ENCODE measurements around the gene IREB2. TPM values are rescaled to one million over a fixed set of nuclear protein-coding genes. Genes with fewer than 3 reads are reported as not detected.

IREB2 gene
- total and polyA plus RNA-seq, 3 experiments from 2014 or later = 18.5 to 69.3 (median 62.2) TPM

DNA sequence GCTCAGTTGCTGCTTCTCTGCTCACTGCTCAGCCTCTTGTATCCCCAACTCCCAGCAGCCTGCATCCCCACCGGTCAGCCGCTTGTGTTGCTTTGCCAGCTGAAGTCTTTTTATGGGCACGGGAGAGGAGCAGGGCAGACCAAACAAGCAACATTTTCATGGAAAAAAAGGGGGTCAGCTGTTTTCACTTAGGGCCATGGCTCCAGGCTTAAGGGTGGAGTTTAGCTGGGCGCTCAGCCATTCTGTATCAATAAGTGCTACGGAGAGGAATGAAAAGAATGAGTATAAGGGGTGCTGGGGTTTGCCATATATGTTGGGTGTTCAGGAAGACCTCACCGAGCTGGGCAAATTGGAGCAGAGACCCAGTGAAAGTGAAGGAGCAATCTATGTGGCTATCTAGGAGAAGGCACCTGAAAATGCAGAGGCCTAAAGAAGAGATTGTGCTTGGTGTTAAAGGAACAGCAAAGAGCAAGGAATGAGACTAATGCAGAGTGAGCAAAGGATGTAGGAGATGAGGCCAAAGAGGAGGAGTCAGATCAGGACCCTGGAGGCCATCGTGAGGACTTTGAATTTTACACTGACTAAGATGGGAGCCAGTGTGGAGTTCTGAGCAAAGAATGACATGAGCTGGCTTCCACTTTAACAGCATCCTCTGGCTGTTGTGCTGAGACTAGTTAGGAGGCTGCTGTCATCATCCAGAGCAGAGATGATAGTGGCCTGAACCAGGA lies 16.6 kb upstream of the IREB2 start:
- POLR2A ChIA-PET = no interaction called here
- no peak overlapping the region for H3K27ac ChIP-seq (ENCODE audit: low read depth, low read length)
- CTCF ChIA-PET = interaction anchor here (0.6 to 3.7 kb wide), 3 partner anchors 10 to 511 kb away, joined by 3 to 37 read pairs (median 11); partner anchors contain the start of gene IREB2
- Mint-ChIP-seq H3K27ac (peak overlapping the region in 2 of 8 donors; percentile 54 to 77), H3K4me1 (peaks cover 5 to 18% (median 17%) of the 10 kb centered on the region in 3 donors), H3K27me3 (peaks cover 8 to 12% of the 10 kb centered on the region in 2 donors), H3K9me3 (no peaks in the 10 kb centered on the region), H3K36me3 (no peaks in the 10 kb centered on the region), H3K4me3 (no peak overlapping the region)
- no peaks in the 10 kb centered on the region for H3K9me3 ChIP-seq (ENCODE audit: low read length)
- H3K4me1 ChIP-seq (ENCODE audit: insufficient read depth, low read length) = no peaks in the 10 kb centered on the region
- no peak overlapping the region for H3K4me3 ChIP-seq (ENCODE audit: low read length)
- no peak for DNase-seq
- H3K27me3 ChIP-seq (ENCODE audit: insufficient read depth, low read length, poor library complexity, severe bottlenecking) = no peaks in the 10 kb centered on the region
- no peaks in the 10 kb centered on the region for H3K36me3 ChIP-seq (ENCODE audit: insufficient read depth, low read length)

DNA sequence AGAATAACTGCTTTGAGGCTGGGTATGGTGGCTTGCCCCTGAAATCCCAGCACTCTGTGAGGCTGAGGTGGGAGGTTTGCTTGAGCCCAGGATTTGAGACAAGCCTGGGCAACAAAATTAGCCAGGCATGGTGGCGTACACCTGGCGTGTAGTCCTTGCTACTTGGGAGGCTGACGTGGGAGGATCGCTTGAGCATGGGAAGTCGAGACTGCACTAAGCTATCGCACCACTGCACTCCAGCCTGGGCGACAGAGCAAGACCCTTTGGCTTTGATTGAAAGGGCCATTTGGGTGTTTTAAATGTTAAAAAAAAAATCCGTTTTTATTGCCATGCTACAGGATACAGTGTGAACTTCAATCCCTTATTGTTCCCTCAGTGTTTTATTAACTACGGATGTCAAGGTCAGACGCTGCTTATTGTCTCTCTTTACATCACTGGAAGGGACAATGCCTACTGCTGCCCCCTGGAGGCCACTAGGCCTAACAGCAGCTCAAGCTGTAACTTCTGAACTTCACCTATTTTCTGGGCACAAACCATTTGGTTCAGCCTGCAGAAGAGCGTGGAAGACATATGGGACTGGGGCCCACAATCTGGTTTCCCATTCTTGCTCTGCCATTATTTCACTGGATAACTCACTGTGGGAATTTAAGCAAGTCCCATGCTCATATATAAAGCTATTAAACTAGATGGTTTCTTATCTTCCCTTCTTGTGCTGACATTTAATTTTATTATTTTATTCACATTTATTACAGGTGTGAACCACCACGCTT lies 15.3 kb upstream of the IREB2 start:
- POLR2A ChIA-PET = interaction anchor here (0.9 kb wide), 1 partner anchor 15 kb away, joined by 4 read pairs; the partner anchor contains the start of gene IREB2

DNA sequence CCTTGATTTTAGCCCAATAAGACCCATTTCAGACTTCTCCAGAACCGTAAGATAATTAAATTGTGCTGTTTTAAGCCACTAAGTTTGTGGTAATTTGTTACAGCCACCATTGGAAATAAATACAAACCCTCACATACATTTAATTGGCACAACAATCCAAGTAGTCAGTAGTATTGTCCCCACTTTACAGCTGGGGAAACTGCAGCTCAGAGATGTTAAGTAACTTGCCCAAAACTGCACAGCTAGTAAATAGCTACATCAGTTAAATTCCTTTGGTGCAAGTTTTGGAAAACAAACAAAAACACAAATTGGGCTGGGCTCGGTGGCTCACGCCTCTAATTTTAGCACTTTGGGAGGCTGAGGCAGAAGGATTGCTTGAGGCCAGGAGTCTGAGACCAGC lies 13.3 kb upstream of the IREB2 start:
- peaks cover 5 to 18% (median 18%) of the 10 kb centered on the region in 3 donors for H3K4me1 Mint-ChIP-seq
- no peak for DNase-seq
- no peaks in the 10 kb centered on the region for H3K9me3 Mint-ChIP-seq
- H3K27ac ChIP-seq (ENCODE audit: low read depth, low read length) = no peak overlapping the region
- H3K4me1 ChIP-seq (ENCODE audit: insufficient read depth, low read length) = no peaks in the 10 kb centered on the region
- no peak overlapping the region for H3K4me3 ChIP-seq (ENCODE audit: low read length)
- H3K36me3 Mint-ChIP-seq = peaks cover 0 to 5% (median 0%) of the 10 kb centered on the region in 3 donors
- H3K36me3 ChIP-seq (ENCODE audit: insufficient read depth, low read length) = no peaks in the 10 kb centered on the region
- no peak overlapping the region for H3K27ac Mint-ChIP-seq
- H3K27me3 Mint-ChIP-seq = peaks cover 13 to 24% of the 10 kb centered on the region in 2 donors
- no peaks in the 10 kb centered on the region for H3K9me3 ChIP-seq (ENCODE audit: low read length)
- H3K4me3 Mint-ChIP-seq = no peak overlapping the region
- ChIA-PET POLR2A (no interaction called here), CTCF (no interaction called here)
- no peaks in the 10 kb centered on the region for H3K27me3 ChIP-seq (ENCODE audit: insufficient read depth, low read length, poor library complexity, severe bottlenecking)

More for the DNA sequence above, 15.3 kb upstream of the IREB2 start:
- CTCF ChIA-PET = interaction anchor here (0.6 to 3.7 kb wide), 10 partner anchors 11 to 284 kb away, joined by 3 to 37 read pairs (median 4); partner anchors contain the start of gene IREB2
- no peaks in the 10 kb centered on the region for H3K4me1 ChIP-seq (ENCODE audit: insufficient read depth, low read length)
- H3K36me3 ChIP-seq (ENCODE audit: insufficient read depth, low read length) = no peaks in the 10 kb centered on the region
- peak; percentile 39 to 68 (median 49) for DNase-seq
- Mint-ChIP-seq H3K9me3 (no peaks in the 10 kb centered on the region), H3K4me1 (peaks cover 5 to 18% (median 18%) of the 10 kb centered on the region in 3 donors), H3K27me3 (peaks cover 8 to 17% of the 10 kb centered on the region in 2 donors), H3K36me3 (no peaks in the 10 kb centered on the region), H3K4me3 (peak overlapping the region in 1 of 7 donors; percentile 20), H3K27ac (peak overlapping the region in 1 of 8 donors; percentile 40)
- no peak overlapping the region for H3K27ac ChIP-seq (ENCODE audit: low read depth, low read length)
- H3K4me3 ChIP-seq (ENCODE audit: low read length) = no peak overlapping the region
- no peaks in the 10 kb centered on the region for H3K27me3 ChIP-seq (ENCODE audit: insufficient read depth, low read length, poor library complexity, severe bottlenecking)
- no peaks in the 10 kb centered on the region for H3K9me3 ChIP-seq (ENCODE audit: low read length)

DNA sequence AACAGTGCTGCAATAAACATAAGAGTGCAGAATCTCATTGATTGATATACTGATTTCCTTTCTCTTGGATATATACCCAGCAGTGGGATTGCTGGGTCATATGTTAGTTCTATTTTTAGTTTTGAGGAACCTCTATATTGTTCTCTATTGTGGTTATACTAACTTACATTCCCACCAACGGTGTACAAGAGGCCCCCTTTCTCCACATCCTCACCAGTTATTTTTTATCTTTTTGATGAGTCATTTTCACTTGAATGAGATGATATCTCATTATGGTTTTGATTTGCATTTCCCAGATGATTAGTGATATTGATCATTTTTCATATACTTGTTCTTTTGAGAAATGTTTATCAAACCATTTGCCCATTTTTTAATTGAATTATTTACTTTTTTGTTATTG lies 12.4 kb upstream of the IREB2 start:
- H3K27ac ChIP-seq (ENCODE audit: low read depth, low read length) = no peak overlapping the region
- H3K36me3 ChIP-seq (ENCODE audit: insufficient read depth, low read length) = no peaks in the 10 kb centered on the region
- no peaks in the 10 kb centered on the region for H3K4me1 ChIP-seq (ENCODE audit: insufficient read depth, low read length)
- DNase-seq = no peak
- no peak overlapping the region for H3K4me3 ChIP-seq (ENCODE audit: low read length)
- ChIA-PET CTCF (no interaction called here), POLR2A (no interaction called here)
- Mint-ChIP-seq H3K27me3 (peaks cover 21 to 34% of the 10 kb centered on the region in 2 donors), H3K4me1 (peaks cover 5 to 18% (median 18%) of the 10 kb centered on the region in 3 donors), H3K4me3 (no peak overlapping the region), H3K36me3 (peaks cover 0 to 7% (median 0%) of the 10 kb centered on the region in 3 donors), H3K27ac (no peak overlapping the region), H3K9me3 (no peaks in the 10 kb centered on the region)
- no peaks in the 10 kb centered on the region for H3K27me3 ChIP-seq (ENCODE audit: insufficient read depth, low read length, poor library complexity, severe bottlenecking)
- no peaks in the 10 kb centered on the region for H3K9me3 ChIP-seq (ENCODE audit: low read length)

DNA sequence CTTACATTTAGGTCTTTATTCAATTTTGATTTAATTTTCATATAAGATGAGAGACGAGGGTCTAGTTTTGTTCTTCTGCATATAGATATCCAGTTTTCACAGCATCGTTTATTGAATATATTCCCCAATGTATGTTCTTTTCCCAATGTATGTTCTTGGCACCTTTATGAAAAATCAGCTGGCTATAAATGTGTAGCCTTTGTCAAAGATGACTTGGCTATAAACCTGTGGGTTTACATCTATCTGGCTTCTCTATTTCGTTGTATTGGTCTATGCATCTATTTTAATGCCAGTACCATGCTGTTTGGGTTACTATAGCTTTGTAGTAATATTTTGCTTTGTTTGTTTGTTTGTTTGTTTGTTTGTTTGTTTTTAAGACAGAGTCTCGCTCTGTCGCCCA lies 11.7 kb upstream of the IREB2 start:
- H3K4me1 ChIP-seq (ENCODE audit: insufficient read depth, low read length) = no peaks in the 10 kb centered on the region
- H3K36me3 Mint-ChIP-seq = peaks cover 0 to 7% (median 0%) of the 10 kb centered on the region in 3 donors
- no peaks in the 10 kb centered on the region for H3K36me3 ChIP-seq (ENCODE audit: insufficient read depth, low read length)
- H3K9me3 Mint-ChIP-seq = no peaks in the 10 kb centered on the region
- H3K4me3 ChIP-seq (ENCODE audit: low read length) = no peak overlapping the region
- peaks cover 5 to 18% (median 18%) of the 10 kb centered on the region in 3 donors for H3K4me1 Mint-ChIP-seq
- POLR2A ChIA-PET = no interaction called here
- no peaks in the 10 kb centered on the region for H3K9me3 ChIP-seq (ENCODE audit: low read length)
- no peak for DNase-seq
- peaks cover 25 to 41% of the 10 kb centered on the region in 2 donors for H3K27me3 Mint-ChIP-seq
- CTCF ChIA-PET = interaction anchor here (3.7 kb wide), 1 partner anchor 11 kb away, joined by 14 read pairs; the partner anchor contains the start of gene IREB2
- H3K27ac ChIP-seq (ENCODE audit: low read depth, low read length) = no peak overlapping the region
- no peak overlapping the region for H3K4me3 Mint-ChIP-seq
- no peak overlapping the region for H3K27ac Mint-ChIP-seq
- H3K27me3 ChIP-seq (ENCODE audit: insufficient read depth, low read length, poor library complexity, severe bottlenecking) = no peaks in the 10 kb centered on the region

DNA sequence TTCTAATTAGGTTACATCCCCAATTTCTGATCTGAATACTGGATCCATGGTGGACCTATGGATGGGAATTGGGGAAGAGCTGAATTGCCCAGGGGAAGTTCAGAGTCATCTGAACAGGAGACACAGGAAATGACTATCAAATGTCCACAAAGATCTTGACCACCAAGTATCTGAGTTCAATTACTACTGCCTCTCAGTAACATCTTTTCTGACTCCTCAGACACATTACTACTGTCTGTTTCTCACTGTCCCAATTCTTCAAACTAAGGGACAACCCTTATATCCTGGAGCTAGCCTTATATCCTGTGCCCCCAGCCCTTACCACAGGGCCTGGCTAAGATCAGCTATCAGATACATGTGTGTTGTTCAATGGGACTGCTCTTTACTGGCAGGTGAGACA lies 10.1 kb upstream of the IREB2 start:
- no peak overlapping the region for H3K4me3 ChIP-seq (ENCODE audit: low read length)
- no peaks in the 10 kb centered on the region for H3K36me3 ChIP-seq (ENCODE audit: insufficient read depth, low read length)
- H3K4me3 Mint-ChIP-seq = no peak overlapping the region
- ChIA-PET POLR2A (no interaction called here), CTCF (interaction anchor here (1.4 to 3.7 kb wide), 2 partner anchors 10 to 31 kb away, joined by 3 to 14 read pairs; partner anchors contain the start of gene IREB2)
- peaks cover 3 to 14% (median 12%) of the 10 kb centered on the region in 3 donors for H3K4me1 Mint-ChIP-seq
- H3K9me3 ChIP-seq (ENCODE audit: low read length) = no peaks in the 10 kb centered on the region
- no peaks in the 10 kb centered on the region for H3K9me3 Mint-ChIP-seq
- no peak overlapping the region for H3K27ac ChIP-seq (ENCODE audit: low read depth, low read length)
- DNase-seq = no peak
- H3K36me3 Mint-ChIP-seq = peaks cover 0 to 7% (median 0%) of the 10 kb centered on the region in 3 donors
- H3K27me3 ChIP-seq (ENCODE audit: insufficient read depth, low read length, poor library complexity, severe bottlenecking) = no peaks in the 10 kb centered on the region
- H3K27me3 Mint-ChIP-seq = peaks cover 27 to 42% of the 10 kb centered on the region in 2 donors
- no peak overlapping the region for H3K27ac Mint-ChIP-seq
- no peaks in the 10 kb centered on the region for H3K4me1 ChIP-seq (ENCODE audit: insufficient read depth, low read length)

DNA sequence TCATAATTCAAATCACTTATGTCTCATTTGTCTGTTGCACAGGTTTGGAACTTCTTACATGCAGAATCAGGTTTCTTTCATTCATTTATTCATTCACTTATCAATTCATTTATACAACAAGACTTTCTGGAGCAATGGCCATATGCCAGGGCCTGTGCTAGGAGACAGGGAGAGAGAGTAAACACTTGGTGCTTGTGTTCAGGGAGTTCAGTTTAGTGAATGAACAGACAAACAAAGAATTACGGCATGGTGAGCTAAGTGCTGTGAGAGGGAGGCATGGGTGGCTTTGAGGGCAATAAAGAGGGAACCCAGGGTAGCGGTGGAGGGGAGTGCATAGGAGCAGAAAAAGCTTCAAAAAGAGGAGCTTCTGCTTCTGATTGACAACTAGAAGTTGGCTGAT lies 8.5 kb upstream of the IREB2 start:
- ChIA-PET CTCF (interaction anchor here (3.7 kb wide), 1 partner anchor 8 kb away, joined by 14 read pairs; the partner anchor contains the start of gene IREB2), POLR2A (no interaction called here)

More for the DNA sequence above, 8.5 kb upstream of the IREB2 start:
- H3K27ac ChIP-seq (ENCODE audit: low read depth, low read length) = no peak overlapping the region
- Mint-ChIP-seq H3K27me3 (peaks cover 25 to 36% of the 10 kb centered on the region in 2 donors), H3K4me1 (peaks cover 3 to 14% (median 12%) of the 10 kb centered on the region in 3 donors), H3K4me3 (no peak overlapping the region), H3K9me3 (no peaks in the 10 kb centered on the region), H3K27ac (no peak overlapping the region), H3K36me3 (peaks cover 0 to 7% (median 0%) of the 10 kb centered on the region in 3 donors)
- no peak overlapping the region for H3K4me3 ChIP-seq (ENCODE audit: low read length)
- no peaks in the 10 kb centered on the region for H3K4me1 ChIP-seq (ENCODE audit: insufficient read depth, low read length)
- no peaks in the 10 kb centered on the region for H3K27me3 ChIP-seq (ENCODE audit: insufficient read depth, low read length, poor library complexity, severe bottlenecking)
- no peaks in the 10 kb centered on the region for H3K36me3 ChIP-seq (ENCODE audit: insufficient read depth, low read length)
- no peak for DNase-seq
- no peaks in the 10 kb centered on the region for H3K9me3 ChIP-seq (ENCODE audit: low read length)
